SK-N-SH treated with all-trans-retinoic acid at 6 μM for 48 hours (cell line): ENCODE results near the gene HDAC4.

Source experiments
- ARNTL ChIP-seq: fragments of 450-650 bp; formaldehyde crosslinking; IDR thresholded peaks from 2 replicates; pipeline ENCODE4 v1.5.0; 2020; ENCODE audit warnings: low read depth, mild to moderate bottlenecking, moderate library complexity, borderline replicate concordance
- CSDC2 ChIP-seq: fragments of 250-450 bp; sonication (Bioruptor Pico); IDR thresholded peaks from 2 replicates; pipeline ENCODE4 v1.5.0; 2020; ENCODE audit warnings: mild to moderate bottlenecking, moderate library complexity
- GLIS3 ChIP-seq: fragments of 250-450 bp; sonication (Bioruptor Pico); IDR thresholded peaks from 2 replicates; pipeline ENCODE4 v1.5.0; 2020; ENCODE audit warnings: mild to moderate bottlenecking, moderate library complexity
- ISL1 ChIP-seq: fragments of 250-450 bp; sonication (Bioruptor Pico); IDR thresholded peaks from 2 replicates; pipeline ENCODE4 v2.1.2; 2022; ENCODE audit warnings: mild to moderate bottlenecking, moderate library complexity
- PATZ1 ChIP-seq: fragments of 250-450 bp; sonication (Bioruptor Pico); IDR thresholded peaks from 2 replicates; pipeline ENCODE4 v1.8.0; 2020; ENCODE audit warnings: mild to moderate bottlenecking, moderate library complexity, borderline replicate concordance
- TOX ChIP-seq: fragments of 250-450 bp; sonication (Bioruptor Pico); IDR thresholded peaks from 2 replicates; pipeline ENCODE4 v1.8.0; 2021; ENCODE audit warnings: mild to moderate bottlenecking, moderate library complexity, borderline replicate concordance
- ZFP3 ChIP-seq: fragments of 250-450 bp; sonication (Bioruptor Pico); IDR thresholded peaks from 2 replicates; pipeline ENCODE4 v1.5.0; 2020; ENCODE audit warnings: mild to moderate bottlenecking, moderate library complexity
- ZNF565 ChIP-seq: fragments of 450-650 bp; formaldehyde crosslinking; conservative IDR thresholded peaks from 2 replicates; pipeline ENCODE4 v1.5.0; 2020; ENCODE audit warnings: low read depth, mild to moderate bottlenecking, moderate library complexity

GRCh38 chr2:239238839-239239606 is 161.8 kb downstream of the HDAC4 start:
- TF ChIP-seq PATZ1 (no peak), ARNTL (CRISPR knock-in tag) (no peak), TOX (CRISPR knock-in tag) (no peak), GLIS3 (no peak), ISL1 (CRISPR knock-in tag) (no peak), CSDC2 (CRISPR knock-in tag) (no peak), ZFP3 (CRISPR knock-in tag) (no peak), ZNF565 (no peak)
